ENCODE measurements around the gene ZNF614.
A peak's percentile ranks its signal among the peaks of the same experiment; 100 is the strongest.

ZNF614 gene

DNA sequence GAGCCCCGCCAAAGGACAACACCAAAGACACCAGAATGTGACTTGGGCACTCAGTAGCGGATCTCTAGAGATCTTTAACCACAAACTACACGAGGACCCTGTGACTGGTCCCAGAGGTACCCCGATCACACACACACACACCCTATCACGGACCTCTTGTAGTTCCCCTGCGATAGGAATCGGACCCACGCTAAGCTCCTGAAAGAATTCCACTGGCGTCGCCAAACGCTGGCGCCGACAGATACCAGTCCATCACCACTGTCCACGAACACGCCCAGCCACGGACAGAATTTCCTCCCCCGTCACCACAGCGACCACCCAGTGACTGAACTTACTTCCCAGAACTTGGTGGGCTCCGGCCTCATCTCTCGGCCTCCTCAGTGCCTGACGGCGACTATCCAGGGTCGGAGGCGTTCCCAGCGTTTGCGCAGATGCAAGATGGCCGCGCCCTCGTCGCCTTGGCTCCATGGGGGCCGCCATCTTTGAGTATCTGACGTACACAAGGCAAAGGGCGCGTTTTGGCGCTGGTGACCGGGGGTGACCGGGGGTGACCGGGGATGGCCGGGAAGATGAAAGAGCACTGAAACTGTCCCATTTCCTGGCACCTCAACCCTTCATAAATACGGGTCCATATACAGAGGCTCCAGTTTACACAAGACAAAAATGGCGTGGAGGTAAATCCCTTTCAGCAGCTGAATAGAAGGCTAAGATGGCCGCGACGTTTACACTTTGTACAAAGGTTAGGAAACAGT, 20.2 kb downstream of the ZNF614 start, which contains the start of gene ZNF615:
TSS of gene ZNF615 (minus strand) at position 406 of the 752 bp plus-strand sequence. CDS start 4,500 bp downstream, outside the sequence.
- Histone ChIP-seq H2BK120ac (ENCODE audit: low read depth, low read length) (no peak within 1 kb of the TSS), H3K4ac (ENCODE audit: low read depth in 1 of 2, low read length in 2 of 2) (peak within 1 kb of the TSS; percentile 5 to 93), H2BK12ac (ENCODE audit: low read length in 2 of 2) (peak within 1 kb of the TSS in 1 of 2 experiments; percentile 64), H3K27me3 (ENCODE audit: control insufficient read depth in 1 of 2, insufficient read depth in 1 of 2, low read length in 2 of 2) (no peaks in the 10 kb centered on the region), H3K9ac (ENCODE audit: low read length) (peak within 1 kb of the TSS; percentile 97), H2AFZ (ENCODE audit: low read depth, low read length) (peak within 1 kb of the TSS; percentile 100), H4K8ac (ENCODE audit: low read length) (peak within 1 kb of the TSS; percentile 90), H2BK5ac (ENCODE audit: low read depth, low read length, poor library complexity, severe bottlenecking) (no peak within 1 kb of the TSS), H3K4me3 (ENCODE audit: insufficient read depth in 1 of 2, low read depth in 1 of 2, low read length in 2 of 2) (peak within 1 kb of the TSS; percentile 97 to 99), H2AK5ac (ENCODE audit: low read length, severe bottlenecking) (no peak within 1 kb of the TSS), H3K18ac (ENCODE audit: low read depth in 1 of 2, low read length in 2 of 2) (peak within 1 kb of the TSS; percentile 74 to 87), H3K36me3 (ENCODE audit: control insufficient read depth in 1 of 2, insufficient read depth in 2 of 2, low read depth in 1 of 2, low read length in 2 of 2) (peaks cover 16% of the 10 kb centered on the region in 2 experiments), H3K4me2 (ENCODE audit: low read length, poor library complexity, severe bottlenecking) (peak within 1 kb of the TSS; percentile 87), H3K4me1 (ENCODE audit: control insufficient read depth, insufficient read depth, low read depth, low read length) (peaks cover 2% of the 10 kb centered on the region), H3K79me1 (replicated peaks; ENCODE audit: low read length, poor library complexity, severe bottlenecking) (peaks cover 10% of the 10 kb centered on the region), H4K91ac (ENCODE audit: low read length) (peak within 1 kb of the TSS; percentile 9), H3K27ac (ENCODE audit: low read length, poor library complexity, severe bottlenecking) (no peak within 1 kb of the TSS), H2BK15ac (ENCODE audit: low read depth, poor library complexity, severe bottlenecking) (peak within 1 kb of the TSS; percentile 26), H3K14ac (ENCODE audit: low read length in 2 of 2) (peak within 1 kb of the TSS in 1 of 2 experiments; percentile 95), H3K9me3 (ENCODE audit: control insufficient read depth, low read length) (peaks cover 27% of the 10 kb centered on the region), H3K23ac (ENCODE audit: low read length in 2 of 2) (no peak within 1 kb of the TSS)
- DNase-seq, result peak; percentile 87
- 1% methylated on average over 41 of the region's 44 CpGs for WGBS

DNA sequence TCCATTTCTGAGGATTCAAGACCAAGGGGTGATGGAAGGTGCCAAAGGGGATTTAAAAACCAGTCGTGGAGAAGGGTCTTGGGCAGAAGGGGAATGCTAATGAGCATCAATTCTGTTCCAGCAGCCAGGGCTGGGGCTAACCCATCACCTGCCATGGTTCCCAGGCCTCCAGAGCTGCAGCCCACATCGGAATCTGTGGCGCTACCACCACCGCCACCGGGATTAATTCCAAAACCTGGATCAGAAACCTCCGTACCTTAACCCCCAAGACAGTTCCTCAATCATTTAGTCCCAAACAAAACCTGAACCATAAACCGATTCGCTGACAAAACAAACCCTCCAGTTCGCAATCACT, 20.8 kb downstream of the ZNF614 start:
- Histone ChIP-seq H3K27me3 (ENCODE audit: control insufficient read depth in 1 of 2, insufficient read depth in 1 of 2, low read length in 2 of 2) (no peaks in the 10 kb centered on the region), H2AK5ac (ENCODE audit: low read length, severe bottlenecking) (no peak overlapping the region), H3K79me1 (replicated peaks; ENCODE audit: low read length, poor library complexity, severe bottlenecking) (peaks cover 10% of the 10 kb centered on the region), H3K4me3 (ENCODE audit: insufficient read depth in 1 of 2, low read depth in 1 of 2, low read length in 2 of 2) (peak overlapping the region; percentile 97 to 99), H3K4me1 (ENCODE audit: control insufficient read depth, insufficient read depth, low read depth, low read length) (peaks cover 2% of the 10 kb centered on the region), H3K14ac (ENCODE audit: low read length in 2 of 2) (peak overlapping the region in 1 of 2 experiments; percentile 15), H4K8ac (ENCODE audit: low read length) (no peak overlapping the region), H2AFZ (ENCODE audit: low read depth, low read length) (peak overlapping the region; percentile 100), H3K9me3 (ENCODE audit: control insufficient read depth, low read length) (peaks cover 28% of the 10 kb centered on the region), H3K4ac (ENCODE audit: low read depth in 1 of 2, low read length in 2 of 2) (peak overlapping the region in 1 of 2 experiments; percentile 26), H3K23ac (ENCODE audit: low read length in 2 of 2) (no peak overlapping the region), H2BK120ac (ENCODE audit: low read depth, low read length) (no peak overlapping the region), H3K18ac (ENCODE audit: low read depth in 1 of 2, low read length in 2 of 2) (no peak overlapping the region), H3K27ac (ENCODE audit: low read length, poor library complexity, severe bottlenecking) (no peak overlapping the region), H3K36me3 (ENCODE audit: control insufficient read depth in 1 of 2, insufficient read depth in 2 of 2, low read depth in 1 of 2, low read length in 2 of 2) (peaks cover 13 to 15% of the 10 kb centered on the region in 2 experiments), H2BK5ac (ENCODE audit: low read depth, low read length, poor library complexity, severe bottlenecking) (no peak overlapping the region), H2BK15ac (ENCODE audit: low read depth, poor library complexity, severe bottlenecking) (no peak overlapping the region), H2BK12ac (ENCODE audit: low read length in 2 of 2) (no peak overlapping the region), H3K4me2 (ENCODE audit: low read length, poor library complexity, severe bottlenecking) (peak overlapping the region; percentile 87), H4K91ac (ENCODE audit: low read length) (no peak overlapping the region), H3K9ac (ENCODE audit: low read length) (peak overlapping the region; percentile 97)
- under 1% methylated on average over 9 of the region's 9 CpGs for WGBS
- DNase-seq, result no peak

DNA sequence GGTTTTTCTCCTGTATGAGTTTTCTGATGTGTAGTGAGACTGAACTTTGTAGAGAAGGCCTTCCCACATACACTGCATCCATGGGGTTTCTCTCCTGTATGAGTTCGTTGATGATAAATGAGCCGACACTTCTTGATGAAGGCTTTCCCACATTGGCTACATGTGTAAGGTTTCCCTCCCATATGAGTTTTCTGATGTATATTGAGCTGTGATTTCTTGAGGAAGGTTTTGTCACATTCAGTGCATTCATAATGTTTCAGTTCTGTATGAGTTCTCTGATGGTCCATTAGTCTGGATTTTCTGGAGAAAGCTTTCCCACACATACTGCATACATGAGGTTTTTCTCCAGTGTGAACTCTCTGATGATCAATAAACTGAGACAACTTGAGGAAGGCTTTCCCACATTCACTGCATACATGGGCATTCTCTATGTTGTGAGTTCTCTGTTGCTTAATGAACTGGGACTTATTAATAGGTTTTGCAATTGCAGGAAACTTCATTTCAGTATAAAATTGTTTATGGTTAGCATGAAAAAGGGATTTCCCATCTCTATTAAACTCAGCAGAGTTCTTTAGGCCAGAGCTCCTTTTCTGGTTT, 34.0 kb downstream of the ZNF614 start:
- Histone ChIP-seq H2BK15ac (ENCODE audit: low read depth, poor library complexity, severe bottlenecking) (no peak overlapping the region), H3K27ac (ENCODE audit: low read length, poor library complexity, severe bottlenecking) (no peak overlapping the region), H3K14ac (ENCODE audit: low read length in 2 of 2) (no peak overlapping the region), H3K4me2 (ENCODE audit: low read length, poor library complexity, severe bottlenecking) (no peak overlapping the region), H3K36me3 (ENCODE audit: control insufficient read depth in 1 of 2, insufficient read depth in 2 of 2, low read depth in 1 of 2, low read length in 2 of 2) (peaks cover 20 to 65% of the 10 kb centered on the region in 2 experiments), H3K4ac (ENCODE audit: low read depth in 1 of 2, low read length in 2 of 2) (no peak overlapping the region), H2AFZ (ENCODE audit: low read depth, low read length) (no peak overlapping the region), H3K23ac (ENCODE audit: low read length in 2 of 2) (no peak overlapping the region), H3K18ac (ENCODE audit: low read depth in 1 of 2, low read length in 2 of 2) (no peak overlapping the region), H4K91ac (ENCODE audit: low read length) (no peak overlapping the region), H2BK5ac (ENCODE audit: low read depth, low read length, poor library complexity, severe bottlenecking) (no peak overlapping the region), H3K4me3 (ENCODE audit: insufficient read depth in 1 of 2, low read depth in 1 of 2, low read length in 2 of 2) (peak overlapping the region in 1 of 2 experiments; percentile 60), H3K27me3 (ENCODE audit: control insufficient read depth in 1 of 2, insufficient read depth in 1 of 2, low read length in 2 of 2) (no peaks in the 10 kb centered on the region), H2BK120ac (ENCODE audit: low read depth, low read length) (no peak overlapping the region), H4K8ac (ENCODE audit: low read length) (no peak overlapping the region), H3K9ac (ENCODE audit: low read length) (no peak overlapping the region), H3K4me1 (ENCODE audit: control insufficient read depth, insufficient read depth, low read depth, low read length) (no peaks in the 10 kb centered on the region), H3K9me3 (ENCODE audit: control insufficient read depth, low read length) (peaks cover 93% of the 10 kb centered on the region), H3K79me1 (replicated peaks; ENCODE audit: low read length, poor library complexity, severe bottlenecking) (no peaks in the 10 kb centered on the region), H2AK5ac (ENCODE audit: low read length, severe bottlenecking) (no peak overlapping the region), H2BK12ac (ENCODE audit: low read length in 2 of 2) (no peak overlapping the region)
- peak; percentile 13 for DNase-seq
- 97% methylated on average over 2 of the region's 2 CpGs for WGBS

DNA sequence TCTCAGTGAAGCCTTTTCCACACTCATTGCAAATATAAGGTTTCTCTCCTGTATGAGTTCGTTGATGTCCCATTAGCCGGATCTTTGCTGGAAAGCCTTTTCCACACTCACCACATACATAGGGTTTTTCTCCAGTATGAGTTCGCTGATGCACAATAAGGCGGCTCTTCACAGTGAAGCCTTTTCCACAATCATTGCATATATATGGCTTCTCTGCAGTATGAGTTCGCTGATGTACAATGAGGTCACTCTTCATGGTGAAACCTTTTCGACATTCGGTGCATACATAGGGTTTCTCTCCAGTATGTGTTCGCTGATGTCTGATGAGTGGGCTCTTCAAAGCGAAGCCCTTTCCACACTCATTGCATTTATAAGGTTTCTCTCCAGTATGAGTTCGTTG, 34.8 kb downstream of the ZNF614 start:
- Histone ChIP-seq H3K9me3 (ENCODE audit: control insufficient read depth, low read length) (peaks cover 93% of the 10 kb centered on the region), H3K4me3 (ENCODE audit: insufficient read depth in 1 of 2, low read depth in 1 of 2, low read length in 2 of 2) (peak overlapping the region in 1 of 2 experiments; percentile 60), H2BK12ac (ENCODE audit: low read length in 2 of 2) (no peak overlapping the region), H3K36me3 (ENCODE audit: control insufficient read depth in 1 of 2, insufficient read depth in 2 of 2, low read depth in 1 of 2, low read length in 2 of 2) (peaks cover 16 to 59% of the 10 kb centered on the region in 2 experiments), H3K9ac (ENCODE audit: low read length) (no peak overlapping the region), H3K4me2 (ENCODE audit: low read length, poor library complexity, severe bottlenecking) (no peak overlapping the region), H3K4me1 (ENCODE audit: control insufficient read depth, insufficient read depth, low read depth, low read length) (no peaks in the 10 kb centered on the region), H3K23ac (ENCODE audit: low read length in 2 of 2) (no peak overlapping the region), H4K91ac (ENCODE audit: low read length) (no peak overlapping the region), H2BK120ac (ENCODE audit: low read depth, low read length) (no peak overlapping the region), H4K8ac (ENCODE audit: low read length) (no peak overlapping the region), H3K4ac (ENCODE audit: low read depth in 1 of 2, low read length in 2 of 2) (no peak overlapping the region), H3K79me1 (replicated peaks; ENCODE audit: low read length, poor library complexity, severe bottlenecking) (no peaks in the 10 kb centered on the region), H3K27ac (ENCODE audit: low read length, poor library complexity, severe bottlenecking) (no peak overlapping the region), H2AFZ (ENCODE audit: low read depth, low read length) (no peak overlapping the region), H3K27me3 (ENCODE audit: control insufficient read depth in 1 of 2, insufficient read depth in 1 of 2, low read length in 2 of 2) (no peaks in the 10 kb centered on the region), H3K14ac (ENCODE audit: low read length in 2 of 2) (no peak overlapping the region), H3K18ac (ENCODE audit: low read depth in 1 of 2, low read length in 2 of 2) (no peak overlapping the region), H2BK5ac (ENCODE audit: low read depth, low read length, poor library complexity, severe bottlenecking) (no peak overlapping the region), H2BK15ac (ENCODE audit: low read depth, poor library complexity, severe bottlenecking) (no peak overlapping the region), H2AK5ac (ENCODE audit: low read length, severe bottlenecking) (no peak overlapping the region)
- DNase-seq, result no peak
- 97% methylated on average over 10 of the region's 10 CpGs for WGBS
